AG04449 (cell line): ENCODE results near the gene PCDHGA1.

Experiments
- CTCF ChIA-PET: fragments of 350-600 bp; formaldehyde crosslinking; extraction: SDS; loops from one replicate; lab custom pipeline; 2021; ENCODE audit warnings: antibody characterized with exemption; lab: Yijun Ruan, JAX
- POLR2A ChIA-PET: fragments of 400-600, 350-600 bp; formaldehyde crosslinking; extraction: SDS; loops from one replicate; lab custom pipeline; 2020; ENCODE audit warnings: antibody characterized with exemption, inconsistent platforms; lab: Yijun Ruan, JAX
- DNase-seq: peaks from one replicate; pipeline ENCODE4 v3.0.0-alpha.2; 2010; ENCODE audit warnings: low read depth, low spot score
- H3K4me3 ChIP-seq: 2 replicates; pipeline ENCODE4 v1.5.1; 2011; ENCODE audit warnings: low read depth, mild to moderate bottlenecking, control low read depth, low read length
- CTCF ChIP-seq: IDR thresholded peaks from one replicate; pipeline ENCODE4 v1.5.1; 2011; ENCODE audit warnings: mild to moderate bottlenecking, moderate library complexity, low read length, control low read depth, inconsistent platforms; ENCODE audit not compliant: insufficient read depth; ENCODE audit errors: missing control alignments

PCDHGA1 gene

GRCh38 chr5:141319202-141319601 lies 11.1 kb upstream of the PCDHGA1 start:
- ChIA-PET POLR2A (no interaction called here), CTCF (interaction anchor here (1.0 to 5.6 kb wide), 18 partner anchors 9 to 248 kb away, joined by 3 to 77 read pairs (median 6); partner anchors contain the start of genes PCDHGA1, PCDHGA11, PCDHGA12 and PCDHGA2)
- no peak for DNase-seq
- TF ChIP-seq CTCF: no peak
- H3K4me3 ChIP-seq: no peak overlapping the region

- peak overlapping the region; percentile 85 for H3K4me3 ChIP-seq
- CTCF ChIA-PET: interaction anchor here (0.6 to 5.6 kb wide), 38 partner anchors 8 to 552 kb away, joined by 3 to 77 read pairs (median 4); partner anchors contain the start of genes DIAPH1, PCDHGA1, PCDHGA10 and PCDHGA11
- TF ChIP-seq CTCF: no peak
- POLR2A ChIA-PET: interaction anchor here (0.7 to 1.5 kb wide), 4 partner anchors 11 to 244 kb away, joined by 3 to 7 read pairs (median 4); partner anchors contain the start of genes PCDHGA1 and PCDHGC5
- DNase-seq: no peak
Observed at GRCh38 chr5:141319699-141320098, 10.6 kb upstream of the PCDHGA1 start.

- peak; percentile 82 for TF ChIP-seq CTCF
- H3K4me3 ChIP-seq: peak within 1 kb of the TSS; percentile 85
- DNase-seq: peak; percentile 63
- CTCF ChIA-PET: interaction anchor here (0.6 to 5.6 kb wide), 42 partner anchors 8 to 552 kb away, joined by 3 to 77 read pairs (median 4); partner anchors contain the start of genes DIAPH1, PCDHGA1, PCDHGA10 and PCDHGA11
- POLR2A ChIA-PET: interaction anchor here (0.7 to 1.5 kb wide), 5 partner anchors 10 to 648 kb away, joined by 3 to 7 read pairs (median 4); partner anchors contain the start of genes PCDHGA1, PCDHGC5 and RNF14
Observed at GRCh38 chr5:141320225-141321169, 9.8 kb upstream of the PCDHGA1 start, which contains the start of gene TAF7. TAF7 (minus strand) TSS chr5:141320784; CDS start chr5:141320044, 740 bp downstream.

- ChIA-PET CTCF (interaction anchor here (0.8 to 5.6 kb wide), 9 partner anchors 7 to 245 kb away, joined by 3 to 77 read pairs (median 4); partner anchors contain the start of genes PCDHB14, PCDHGA1 and PCDHGA12), POLR2A (no interaction called here)
- DNase-seq: no peak
Observed at GRCh38 chr5:141322261-141322660, 8.1 kb upstream of the PCDHGA1 start.

GRCh38 chr5:141326088-141326854 lies 4.0 kb upstream of the PCDHGA1 start:
- peak; percentile 70 for TF ChIP-seq CTCF
- DNase-seq: no peak
- peak overlapping the region; percentile 64 for H3K4me3 ChIP-seq
- CTCF ChIA-PET: interaction anchor here (1.5 to 13.4 kb wide), 13 partner anchors 8 to 241 kb away, joined by 4 to 209 read pairs (median 11); partner anchors contain the start of genes PCDHGA12, PCDHGA2, PCDHGA3 and PCDHGA5
- POLR2A ChIA-PET: no interaction called here

More at GRCh38 chr5:141322261-141322660, 8.1 kb upstream of the PCDHGA1 start:
- no peak overlapping the region for H3K4me3 ChIP-seq
- TF ChIP-seq CTCF: no peak
